Activated naive CD8-positive, alpha-beta T cell (primary cell): Measurements from ENCODE around the gene ZRANB3.

ENCODE experiments used
- H3K27ac Mint-ChIP-seq: one replicate; pipeline ENCODE4 v1.8.0; 2021; ENCODE audit warnings: mixed read lengths
- H3K27me3 Mint-ChIP-seq: one replicate; pipeline ENCODE4 v1.8.0; 2021; ENCODE audit warnings: mixed read lengths
- H3K36me3 Mint-ChIP-seq: one replicate; pipeline ENCODE4 v1.8.0; 2021; ENCODE audit warnings: mixed read lengths
- H3K4me1 Mint-ChIP-seq: one replicate; pipeline ENCODE4 v1.8.0; 2021; ENCODE audit warnings: low read depth, mixed read lengths
- H3K4me3 Mint-ChIP-seq: one replicate; pipeline ENCODE4 v1.8.0; 2021; ENCODE audit warnings: mild to moderate bottlenecking, mixed read lengths
- H3K9me3 Mint-ChIP-seq: one replicate; pipeline ENCODE4 v1.8.0; 2021; ENCODE audit warnings: low read depth, mixed read lengths

Gene ZRANB3

DNA sequence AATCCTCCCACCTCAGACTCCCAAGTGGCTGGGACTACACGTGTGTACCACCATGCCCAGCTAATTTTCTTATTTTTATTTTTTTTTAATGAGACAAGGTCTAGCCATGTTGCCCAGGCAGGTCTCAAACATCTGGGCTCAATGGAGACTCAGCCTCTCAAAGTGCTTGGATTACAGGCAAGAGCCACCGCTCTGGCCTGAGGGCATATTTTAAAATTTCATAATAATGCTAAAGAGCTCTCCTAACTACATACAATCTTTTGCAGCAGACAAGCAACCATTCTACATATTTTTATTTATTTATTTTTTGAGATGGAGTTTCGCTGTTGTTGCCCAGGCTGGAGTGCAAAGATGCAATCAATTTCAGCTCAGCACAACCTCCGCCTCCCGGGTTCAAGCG lies 271.9 kb downstream of the ZRANB3 start:
- H3K9me3 Mint-ChIP-seq, result peaks cover 3% of the 10 kb centered on the region
- no peaks in the 10 kb centered on the region for H3K4me1 Mint-ChIP-seq
- no peak overlapping the region for H3K4me3 Mint-ChIP-seq

DNA sequence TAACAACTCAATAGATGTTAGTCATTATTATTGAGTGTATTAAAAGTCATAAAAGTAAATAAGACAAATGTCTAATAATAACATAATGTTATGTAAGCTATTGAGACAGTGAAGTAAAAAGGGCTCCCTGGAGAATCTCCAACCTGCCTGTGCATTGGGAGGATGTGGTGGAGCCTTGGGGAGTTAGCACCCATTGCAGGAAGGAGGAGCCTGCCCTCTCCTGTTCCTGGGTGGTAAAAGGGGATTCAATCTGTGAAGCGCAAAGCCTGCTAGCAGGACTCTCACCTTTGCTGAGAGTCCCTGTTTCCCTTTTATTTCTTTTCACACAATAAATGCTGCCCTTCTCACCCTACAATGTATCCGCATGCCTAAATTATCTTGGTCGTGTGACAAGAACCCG lies 272.8 kb downstream of the ZRANB3 start:
- Mint-ChIP-seq H3K36me3 (peaks cover 15% of the 10 kb centered on the region), H3K9me3 (peaks cover 3% of the 10 kb centered on the region), H3K4me3 (no peak overlapping the region), H3K27me3 (no peaks in the 10 kb centered on the region), H3K4me1 (no peaks in the 10 kb centered on the region), H3K27ac (no peak overlapping the region)

More for the DNA sequence above, 271.9 kb downstream of the ZRANB3 start:
- Mint-ChIP-seq H3K27ac (no peak overlapping the region), H3K36me3 (peaks cover 17% of the 10 kb centered on the region), H3K27me3 (no peaks in the 10 kb centered on the region)

DNA sequence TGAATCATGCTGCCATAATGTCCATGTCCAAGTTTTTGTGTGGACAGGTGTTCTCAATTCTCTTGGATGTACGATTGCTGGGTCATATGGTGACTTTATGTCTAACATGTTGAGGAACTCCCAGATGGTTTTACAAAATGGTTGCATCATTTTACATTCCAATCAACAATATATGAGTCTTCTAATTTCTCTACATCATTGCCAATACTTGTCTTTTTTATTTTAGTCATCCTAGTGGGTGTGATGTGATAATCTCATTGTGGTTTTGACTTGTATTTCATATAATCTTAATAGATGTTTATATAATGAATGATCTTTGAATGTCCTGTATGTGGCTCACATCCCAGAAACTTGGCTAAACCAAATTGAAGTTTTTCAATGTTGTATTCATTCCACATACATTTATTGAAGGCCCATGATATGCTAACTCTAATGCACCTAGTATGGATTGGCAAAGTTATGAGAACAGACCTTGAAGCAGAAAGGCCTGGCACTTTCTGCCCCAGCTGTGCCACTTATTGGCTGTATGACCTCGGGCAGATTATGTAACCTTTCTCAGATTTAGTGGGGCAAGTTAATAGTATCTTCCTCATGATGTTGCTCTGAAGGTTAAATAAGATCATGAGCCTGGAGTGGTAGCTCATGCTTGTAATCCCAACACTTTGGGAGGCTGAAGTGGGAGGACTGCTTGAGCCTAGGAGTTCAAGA lies 273.5 kb downstream of the ZRANB3 start:
- H3K4me1 Mint-ChIP-seq, result no peaks in the 10 kb centered on the region
- H3K36me3 Mint-ChIP-seq, result peaks cover 20% of the 10 kb centered on the region
- no peaks in the 10 kb centered on the region for H3K27me3 Mint-ChIP-seq
- no peak overlapping the region for H3K4me3 Mint-ChIP-seq
- peaks cover 6% of the 10 kb centered on the region for H3K9me3 Mint-ChIP-seq
- no peak overlapping the region for H3K27ac Mint-ChIP-seq

DNA sequence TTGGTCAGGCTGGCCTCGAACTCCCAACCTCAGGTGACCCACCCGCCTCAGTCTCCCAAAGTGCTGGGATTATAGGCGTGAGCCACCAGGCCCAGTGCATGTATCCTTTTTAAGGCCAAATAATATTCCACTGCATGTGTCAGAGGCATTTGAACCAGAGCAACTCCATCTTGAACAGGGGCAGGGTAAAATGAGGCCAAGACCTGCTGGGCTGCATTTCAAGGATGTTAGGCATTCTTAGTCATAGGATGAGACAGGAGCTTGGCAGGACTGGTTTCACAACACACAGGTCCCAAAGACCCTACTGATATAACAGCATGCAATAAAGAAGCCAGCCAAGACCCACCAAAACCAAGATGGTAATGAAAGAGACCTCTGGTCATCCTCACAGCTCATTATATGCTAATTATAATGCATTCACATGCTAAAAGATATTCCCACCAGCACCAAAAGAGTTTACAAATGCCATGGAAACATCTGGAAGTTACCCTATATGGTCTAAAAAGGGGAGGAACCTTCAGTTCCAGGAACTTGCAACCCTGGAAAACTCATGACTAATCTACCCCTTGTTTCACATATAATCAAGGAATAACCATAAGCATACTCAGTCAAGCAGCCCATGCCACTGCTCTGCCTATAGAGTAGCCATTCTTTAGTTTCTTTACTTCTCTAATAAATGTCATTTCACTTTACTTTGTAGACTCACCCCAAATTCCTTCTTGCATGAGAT lies 274.3 kb downstream of the ZRANB3 start:
- Mint-ChIP-seq H3K9me3 (peaks cover 8% of the 10 kb centered on the region), H3K36me3 (peaks cover 25% of the 10 kb centered on the region), H3K27me3 (no peaks in the 10 kb centered on the region), H3K4me3 (no peak overlapping the region), H3K27ac (no peak overlapping the region), H3K4me1 (no peaks in the 10 kb centered on the region)

DNA sequence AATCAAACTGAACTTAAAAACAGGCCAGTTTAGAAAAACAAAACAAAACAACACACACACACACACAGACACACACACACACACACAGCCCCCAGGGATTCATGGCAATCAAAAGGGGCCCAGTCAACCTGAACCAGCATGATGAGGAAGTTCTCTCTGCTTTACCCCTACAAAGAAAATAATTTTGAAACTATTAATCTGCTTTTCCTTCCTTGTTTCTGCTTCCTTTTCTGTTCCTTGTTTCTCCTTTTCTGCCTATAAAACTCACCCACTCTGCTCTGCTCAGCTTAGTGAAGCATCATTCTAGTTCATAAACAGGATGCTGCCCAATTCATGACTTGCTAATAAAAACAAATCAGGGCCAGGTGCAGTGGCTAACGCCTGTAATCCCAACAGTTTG lies 275.8 kb downstream of the ZRANB3 start:
- H3K9me3 Mint-ChIP-seq, result peaks cover 15% of the 10 kb centered on the region
- H3K36me3 Mint-ChIP-seq, result peaks cover 32% of the 10 kb centered on the region
- H3K27ac Mint-ChIP-seq, result no peak overlapping the region
- no peaks in the 10 kb centered on the region for H3K4me1 Mint-ChIP-seq
- no peak overlapping the region for H3K4me3 Mint-ChIP-seq
- H3K27me3 Mint-ChIP-seq, result no peaks in the 10 kb centered on the region

DNA sequence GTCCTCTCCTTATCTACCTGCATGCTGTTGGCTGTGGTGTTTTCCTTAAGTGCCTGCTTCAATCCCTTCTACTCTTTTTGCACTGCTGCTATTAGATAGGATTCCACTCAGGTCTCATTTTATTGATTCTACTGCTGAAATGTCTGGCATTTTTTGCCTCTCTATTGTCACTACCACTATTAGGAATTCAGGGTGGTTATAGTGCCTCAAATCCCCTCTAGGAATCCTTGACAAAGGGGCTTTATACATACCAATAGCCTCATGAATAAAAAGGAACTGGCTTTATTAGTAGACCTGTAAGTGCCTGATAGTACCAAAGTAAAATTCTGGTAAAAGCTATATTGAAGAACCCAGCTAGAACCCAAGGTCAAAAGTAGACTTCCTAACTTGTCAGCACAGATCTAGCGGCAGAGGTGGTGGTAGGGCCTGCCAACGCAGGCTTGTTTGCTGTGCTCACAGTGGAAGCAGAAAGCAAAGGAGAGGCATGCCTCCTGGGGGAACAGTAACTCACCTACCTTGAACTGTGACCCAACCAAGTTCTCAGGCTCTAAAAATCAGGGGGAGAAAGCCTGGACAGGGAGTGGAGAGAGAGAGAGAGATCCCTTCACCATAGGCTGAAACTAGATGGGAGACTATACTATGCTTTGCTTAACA lies 278.1 kb downstream of the ZRANB3 start:
- no peaks in the 10 kb centered on the region for H3K27me3 Mint-ChIP-seq
- peaks cover 44% of the 10 kb centered on the region for H3K36me3 Mint-ChIP-seq
- no peaks in the 10 kb centered on the region for H3K4me1 Mint-ChIP-seq
- H3K4me3 Mint-ChIP-seq, result no peak overlapping the region
- H3K27ac Mint-ChIP-seq, result no peak overlapping the region
- peaks cover 21% of the 10 kb centered on the region for H3K9me3 Mint-ChIP-seq

DNA sequence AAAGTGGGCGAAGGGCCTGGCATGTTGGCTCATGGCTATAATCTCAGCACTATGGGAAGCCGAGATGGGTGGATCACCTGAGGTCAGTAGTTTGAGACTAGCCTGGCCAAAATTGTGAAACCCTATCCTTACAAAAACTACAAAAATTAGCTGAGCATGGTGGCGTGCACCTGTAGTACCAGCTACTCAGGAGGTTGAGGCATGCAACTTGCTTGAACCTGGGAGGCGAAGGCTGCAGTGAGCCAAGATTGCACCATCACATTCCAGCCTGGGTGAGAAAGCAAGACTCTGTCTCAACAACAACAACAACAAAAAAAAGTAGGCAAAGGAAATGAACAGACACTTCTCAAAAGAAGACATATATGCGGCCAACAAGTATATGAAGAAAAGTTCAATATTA lies 282.4 kb downstream of the ZRANB3 start:
- Mint-ChIP-seq H3K4me3 (no peak overlapping the region), H3K27me3 (no peaks in the 10 kb centered on the region), H3K9me3 (peaks cover 18% of the 10 kb centered on the region)

DNA sequence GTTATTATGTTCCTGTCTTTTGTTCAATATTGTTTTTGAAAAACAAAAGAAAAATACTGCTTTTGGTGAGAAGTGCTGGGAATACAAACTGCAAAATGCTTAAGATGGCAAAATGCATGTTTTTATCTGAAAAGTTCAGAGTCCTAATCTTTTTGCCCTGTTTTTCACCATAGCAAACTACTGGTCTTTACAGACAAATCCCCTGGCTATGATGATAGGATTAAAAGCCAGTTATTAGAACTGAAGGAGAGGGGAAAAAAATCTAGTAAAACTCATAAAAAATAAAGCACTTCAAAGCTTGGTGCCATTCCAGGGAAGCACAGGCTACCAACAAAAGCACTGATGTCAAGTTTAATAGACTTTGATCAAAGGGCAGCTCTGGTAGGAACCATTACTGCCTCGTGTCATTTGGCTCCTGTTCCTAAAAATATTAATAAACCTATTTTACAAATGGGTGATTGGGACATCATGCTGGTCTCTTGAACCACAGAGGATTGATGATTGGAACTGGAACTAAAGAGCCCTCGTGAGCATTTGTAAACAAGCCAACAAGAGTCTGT lies 284.2 kb downstream of the ZRANB3 start:
- peaks cover 19% of the 10 kb centered on the region for H3K36me3 Mint-ChIP-seq
- peaks cover 16% of the 10 kb centered on the region for H3K4me1 Mint-ChIP-seq
- H3K27ac Mint-ChIP-seq, result peak overlapping the region; percentile 47

More for the DNA sequence above, 282.4 kb downstream of the ZRANB3 start:
- Mint-ChIP-seq H3K36me3 (peaks cover 29% of the 10 kb centered on the region), H3K27ac (no peak overlapping the region), H3K4me1 (peaks cover 16% of the 10 kb centered on the region)

DNA sequence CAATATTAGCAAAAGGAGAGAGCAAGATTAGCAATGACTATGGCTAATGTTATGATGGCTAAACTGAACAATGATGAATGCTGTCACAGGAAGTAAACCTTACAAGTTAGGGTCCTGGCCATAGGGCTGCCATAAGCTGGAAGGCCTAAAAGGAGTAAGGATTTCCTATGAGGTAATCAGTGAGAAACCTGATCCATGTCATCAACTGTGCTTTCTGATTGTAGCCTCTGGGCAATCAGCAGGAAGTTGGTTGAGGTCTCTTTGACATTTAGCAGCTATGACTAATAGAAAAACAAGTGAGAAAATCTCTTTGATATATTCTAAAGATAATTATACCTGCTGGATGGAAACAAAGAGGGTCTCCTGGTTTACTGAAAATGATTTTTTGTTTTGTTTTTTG lies 285.9 kb downstream of the ZRANB3 start:
- peaks cover 13% of the 10 kb centered on the region for H3K36me3 Mint-ChIP-seq
- no peaks in the 10 kb centered on the region for H3K27me3 Mint-ChIP-seq
- H3K27ac Mint-ChIP-seq, result peak overlapping the region; percentile 78
- no peak overlapping the region for H3K4me3 Mint-ChIP-seq
- H3K9me3 Mint-ChIP-seq, result peaks cover 5% of the 10 kb centered on the region
- H3K4me1 Mint-ChIP-seq, result peaks cover 16% of the 10 kb centered on the region

More for the DNA sequence above, 284.2 kb downstream of the ZRANB3 start:
- Mint-ChIP-seq H3K9me3 (peaks cover 13% of the 10 kb centered on the region), H3K4me3 (no peak overlapping the region), H3K27me3 (no peaks in the 10 kb centered on the region)

DNA sequence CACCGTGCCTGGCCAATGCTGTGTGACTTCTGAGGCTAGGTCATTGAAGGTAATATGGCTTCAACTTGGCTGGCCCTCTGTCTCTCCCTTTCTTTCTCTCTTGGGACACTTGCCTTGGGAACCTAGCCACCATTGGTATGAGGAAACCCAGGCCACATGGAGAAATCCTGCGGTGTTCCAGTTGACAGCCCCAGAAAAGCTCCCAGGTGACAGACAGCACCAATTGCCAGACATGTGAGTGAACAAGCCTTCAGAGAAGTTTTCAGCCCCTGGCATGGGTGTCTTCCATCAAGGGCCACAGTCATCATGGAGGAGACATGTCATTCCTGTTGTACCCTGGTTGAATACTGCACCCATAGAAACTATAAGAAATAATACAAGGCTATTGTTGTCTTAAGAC lies 292.4 kb downstream of the ZRANB3 start:
- Mint-ChIP-seq H3K27ac (no peak overlapping the region), H3K36me3 (peaks cover 12% of the 10 kb centered on the region), H3K9me3 (peaks cover 5% of the 10 kb centered on the region), H3K4me1 (no peaks in the 10 kb centered on the region), H3K27me3 (no peaks in the 10 kb centered on the region), H3K4me3 (no peak overlapping the region)

DNA sequence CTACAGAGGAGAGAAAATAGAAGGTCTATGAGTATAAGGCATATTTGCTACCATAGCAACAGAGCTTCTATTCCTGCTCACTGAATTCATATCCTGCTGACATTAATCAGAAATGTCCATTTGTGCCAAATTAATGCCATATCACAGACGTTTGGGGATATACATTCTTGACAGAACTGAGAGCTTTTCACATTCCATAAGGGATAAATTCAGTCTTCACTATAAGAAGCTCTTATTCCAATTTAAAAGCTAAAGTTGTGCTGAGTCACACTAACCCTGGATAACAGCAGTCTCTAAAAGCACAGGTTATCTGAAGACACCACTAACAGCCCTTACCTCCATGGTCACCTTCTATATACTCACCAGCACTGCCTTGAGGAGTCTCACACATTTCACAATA lies 300.9 kb downstream of the ZRANB3 start:
- H3K4me1 Mint-ChIP-seq, result no peaks in the 10 kb centered on the region
- H3K27me3 Mint-ChIP-seq, result no peaks in the 10 kb centered on the region
- H3K9me3 Mint-ChIP-seq, result peaks cover 3% of the 10 kb centered on the region
- H3K27ac Mint-ChIP-seq, result no peak overlapping the region
- peaks cover 27% of the 10 kb centered on the region for H3K36me3 Mint-ChIP-seq
- H3K4me3 Mint-ChIP-seq, result no peak overlapping the region

DNA sequence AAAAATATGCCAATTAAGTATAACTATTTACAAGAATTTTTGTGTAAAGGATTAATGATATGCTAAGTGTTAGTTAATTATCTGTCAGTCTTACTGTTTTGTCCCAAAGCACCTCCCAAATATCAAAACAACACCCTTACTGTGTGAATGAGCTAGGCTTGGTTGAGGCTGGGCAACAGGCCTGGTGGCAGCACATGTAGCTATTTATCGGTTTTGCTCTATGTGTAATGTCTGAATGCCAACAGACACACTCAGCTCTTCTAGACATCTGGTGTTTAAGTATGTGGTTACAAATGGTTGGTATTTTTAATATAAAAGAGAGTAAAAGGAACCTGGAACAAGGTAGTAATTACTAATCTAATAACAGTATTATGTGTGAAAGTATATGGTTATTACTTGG lies 303.6 kb downstream of the ZRANB3 start:
- H3K4me3 Mint-ChIP-seq, result no peak overlapping the region
- H3K27me3 Mint-ChIP-seq, result no peaks in the 10 kb centered on the region
- no peaks in the 10 kb centered on the region for H3K4me1 Mint-ChIP-seq
- peaks cover 3% of the 10 kb centered on the region for H3K9me3 Mint-ChIP-seq
- no peak overlapping the region for H3K27ac Mint-ChIP-seq
- H3K36me3 Mint-ChIP-seq, result peaks cover 20% of the 10 kb centered on the region

DNA sequence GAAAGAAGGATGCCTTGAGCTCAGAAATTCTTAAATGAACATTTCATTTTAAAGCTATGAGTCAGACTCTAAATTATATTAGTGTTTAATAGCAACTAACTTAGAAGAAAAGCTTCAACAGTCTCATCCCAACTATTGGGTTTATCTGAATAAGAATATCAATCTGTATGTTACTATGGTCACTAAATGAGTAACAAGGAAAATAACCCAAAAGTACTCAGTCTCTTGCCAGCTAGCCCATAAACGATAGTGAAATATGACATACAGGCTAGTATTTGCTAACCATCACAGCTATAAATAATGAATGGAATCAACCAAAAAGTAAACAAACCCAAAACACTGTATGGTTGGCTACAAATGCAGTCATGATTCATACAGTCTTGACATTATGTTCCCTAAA lies 304.1 kb downstream of the ZRANB3 start:
- Mint-ChIP-seq H3K27ac (no peak overlapping the region), H3K27me3 (no peaks in the 10 kb centered on the region), H3K36me3 (peaks cover 20% of the 10 kb centered on the region), H3K4me1 (no peaks in the 10 kb centered on the region), H3K9me3 (peaks cover 3% of the 10 kb centered on the region), H3K4me3 (no peak overlapping the region)

DNA sequence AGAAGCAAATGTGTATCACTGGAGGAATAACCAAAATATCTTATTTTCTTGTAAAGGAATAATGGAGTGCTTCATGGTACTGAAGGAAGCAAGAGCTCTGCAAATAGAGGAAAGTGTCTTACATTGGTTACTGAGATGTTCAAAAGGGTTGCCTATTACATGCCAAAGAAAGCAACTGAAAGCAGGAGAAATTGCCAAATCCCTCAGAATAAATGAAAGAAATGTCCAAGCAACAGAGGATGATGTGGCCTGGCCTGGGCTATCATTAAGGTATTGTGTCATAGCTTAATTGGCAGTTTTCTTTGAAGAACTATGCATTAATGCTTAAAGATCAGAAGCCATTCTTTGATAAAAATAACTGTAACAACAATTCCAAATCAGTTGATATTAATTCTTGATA lies 305.2 kb downstream of the ZRANB3 start:
- H3K4me1 Mint-ChIP-seq, result no peaks in the 10 kb centered on the region
- no peak overlapping the region for H3K4me3 Mint-ChIP-seq
- H3K36me3 Mint-ChIP-seq, result peaks cover 22% of the 10 kb centered on the region
- H3K27me3 Mint-ChIP-seq, result no peaks in the 10 kb centered on the region
- H3K27ac Mint-ChIP-seq, result no peak overlapping the region
- peaks cover 3% of the 10 kb centered on the region for H3K9me3 Mint-ChIP-seq

DNA sequence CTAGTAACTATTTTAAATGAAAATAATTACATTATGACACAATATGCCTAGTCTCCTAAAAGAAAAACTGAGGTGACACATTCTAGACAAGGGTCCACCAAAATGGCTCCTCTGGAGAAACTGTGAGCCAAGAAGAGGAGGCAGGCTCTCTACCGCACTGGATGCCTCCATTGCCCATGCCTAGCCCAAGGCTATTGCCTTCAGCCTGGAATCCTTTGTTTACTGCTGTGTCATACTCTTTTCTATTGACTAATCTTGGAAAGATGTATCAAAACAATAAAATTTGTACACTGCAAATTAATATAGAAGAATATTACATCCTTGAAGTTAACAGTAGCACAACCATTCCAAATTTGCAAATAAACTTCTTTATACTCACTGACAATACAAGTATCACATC lies 311.8 kb downstream of the ZRANB3 start:
- Mint-ChIP-seq H3K36me3 (peaks cover 24% of the 10 kb centered on the region), H3K4me1 (no peaks in the 10 kb centered on the region), H3K9me3 (no peaks in the 10 kb centered on the region), H3K27me3 (no peaks in the 10 kb centered on the region), H3K4me3 (no peak overlapping the region), H3K27ac (no peak overlapping the region)
